Raji (cell line): ENCODE results near the gene FTCD.

ENCODE experiments used
- POLR2A ChIP-seq: IDR thresholded peaks from 2 replicates; pipeline ENCODE4 v1.6.1; 2011; ENCODE audit warnings: low read depth, low read length, control low read depth; ENCODE audit not compliant: insufficient read depth

The FTCD gene

DNA sequence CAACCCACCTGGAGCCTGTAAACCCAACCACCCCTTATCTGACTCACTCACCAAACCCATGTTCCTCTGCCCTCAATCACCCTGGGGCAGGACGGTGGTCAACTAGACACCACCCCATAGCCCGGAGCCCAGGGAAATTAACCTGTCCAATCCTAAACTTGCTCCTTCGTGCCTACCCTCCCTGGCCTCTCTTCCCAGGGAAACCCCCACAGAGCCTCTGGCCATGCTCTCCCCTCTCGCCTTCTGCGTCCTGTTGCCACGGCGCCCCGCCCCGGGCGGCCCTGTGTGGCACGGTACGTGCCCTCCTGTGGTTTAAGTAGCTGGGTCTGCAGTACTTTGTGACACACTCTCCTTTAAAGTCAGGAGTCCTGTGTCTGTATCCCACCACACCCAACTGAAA is 4.0 kb upstream of the FTCD start:
- TF ChIP-seq POLR2A: no peak

DNA sequence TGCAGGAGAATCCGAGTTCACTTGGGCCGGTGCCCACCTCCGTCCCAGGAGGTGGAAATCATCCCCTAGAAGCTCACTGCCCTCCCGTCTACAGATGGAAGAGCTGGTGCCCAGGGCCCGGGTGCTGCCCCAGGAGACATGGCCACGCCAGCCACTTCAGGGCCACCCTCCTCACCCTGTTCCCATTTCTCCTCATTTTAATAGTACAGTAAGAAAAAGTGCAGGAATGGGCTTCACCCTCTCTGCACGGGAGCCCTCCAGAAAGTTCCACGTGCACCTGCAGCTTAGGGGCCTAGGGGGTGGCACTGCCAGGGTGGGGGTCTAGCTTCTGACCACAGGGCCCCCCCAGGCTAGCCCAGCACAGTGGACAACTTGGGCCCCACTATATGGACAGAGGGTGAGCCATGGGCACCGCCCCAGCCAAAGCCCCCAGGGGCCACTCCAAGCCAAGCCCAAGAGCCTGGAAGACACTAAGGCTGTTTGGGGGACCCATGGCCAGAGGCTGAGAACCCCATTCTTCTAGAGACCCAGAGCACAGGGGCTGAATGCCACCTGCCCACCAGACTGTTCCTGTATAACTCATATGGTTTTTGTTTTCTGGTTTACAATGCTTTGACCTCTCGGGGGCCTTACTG is 3.4 kb upstream of the FTCD start:
- TF ChIP-seq POLR2A: no peak

DNA sequence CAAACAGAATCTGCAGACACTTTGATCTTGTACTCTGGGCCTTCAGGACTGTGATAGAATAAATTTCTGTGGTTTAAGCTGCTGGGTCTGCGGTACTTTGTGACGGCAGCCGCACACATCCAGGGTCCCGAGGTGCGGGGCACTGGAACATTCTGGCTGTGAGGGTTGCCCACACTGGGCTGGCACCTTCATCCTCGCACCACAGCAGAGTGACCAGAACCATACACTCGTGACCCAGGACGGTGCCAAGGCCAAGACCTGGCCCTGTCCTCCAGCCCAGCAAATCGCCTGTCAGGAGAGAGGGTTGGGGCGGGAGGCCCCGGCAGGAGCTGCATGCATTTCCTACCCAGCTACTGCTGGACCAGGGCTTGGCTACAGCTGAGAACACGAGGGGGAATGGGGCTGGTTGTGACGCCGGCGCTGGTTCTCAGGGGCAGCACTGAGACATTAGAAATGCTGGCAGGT is 2.6 kb upstream of the FTCD start:
- no peak for TF ChIP-seq POLR2A

DNA sequence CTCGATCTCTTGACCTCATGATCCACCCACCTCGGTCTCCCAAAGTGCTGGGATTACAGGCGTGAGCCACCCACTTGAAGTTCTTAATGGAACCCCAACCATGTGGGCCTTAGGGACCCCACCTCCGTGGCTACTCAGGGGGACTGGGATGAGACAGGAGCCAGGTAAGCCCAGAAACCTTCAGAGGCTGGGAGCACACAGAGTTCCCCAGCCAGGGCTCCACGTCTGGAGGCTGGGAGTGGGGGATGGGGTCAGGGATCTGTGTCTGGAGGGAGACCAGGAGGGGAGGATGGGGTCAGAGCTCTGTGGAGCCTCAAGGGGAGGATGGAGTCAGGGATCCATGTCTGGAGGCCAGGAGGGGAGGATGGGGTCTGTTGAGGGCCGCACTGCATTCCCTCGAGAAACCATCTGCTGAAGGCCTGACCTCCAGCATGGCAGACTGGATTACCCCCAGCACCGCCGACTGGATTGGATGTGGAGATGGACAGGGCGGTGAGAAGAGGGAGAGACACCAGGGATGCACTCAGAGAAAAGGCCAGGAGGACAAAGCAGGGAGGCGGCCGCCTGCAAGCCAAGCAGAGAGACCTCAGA is 2.1 kb upstream of the FTCD start:
- no peak for TF ChIP-seq POLR2A

DNA sequence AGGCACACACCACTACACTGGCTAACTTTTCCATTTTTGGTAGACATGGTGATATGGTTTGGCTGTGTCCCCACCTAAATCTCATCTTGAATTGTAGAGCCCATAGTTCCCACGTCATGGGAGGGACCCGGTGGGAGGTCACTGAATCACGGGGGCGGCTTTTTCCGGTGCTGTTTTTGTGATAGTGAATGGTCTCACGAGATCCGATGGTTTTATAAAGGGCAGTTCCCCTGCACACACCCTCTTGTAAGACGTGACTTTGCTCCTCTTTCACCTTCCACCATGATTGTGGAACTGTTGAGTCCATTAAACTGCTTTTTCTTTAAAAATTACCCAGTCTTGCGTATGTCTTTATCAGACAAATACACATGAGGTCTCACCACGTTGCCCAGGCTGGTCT is 1.3 kb upstream of the FTCD start:
- TF ChIP-seq POLR2A: no peak

DNA sequence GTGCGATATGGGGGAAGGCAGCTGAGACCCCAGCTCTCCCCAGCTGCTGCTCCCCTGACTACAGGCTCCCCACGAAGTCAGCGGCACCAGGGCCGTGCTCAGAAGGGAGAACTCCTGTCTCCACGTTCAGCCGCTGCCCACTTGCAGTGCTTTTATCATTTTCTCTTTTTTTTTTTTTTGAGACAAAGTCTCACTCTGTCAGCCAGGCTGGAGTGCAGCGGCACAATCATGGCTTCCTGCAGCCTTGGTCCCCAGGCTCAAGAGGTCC is 933 bp upstream of the FTCD start:
- TF ChIP-seq POLR2A: no peak

DNA sequence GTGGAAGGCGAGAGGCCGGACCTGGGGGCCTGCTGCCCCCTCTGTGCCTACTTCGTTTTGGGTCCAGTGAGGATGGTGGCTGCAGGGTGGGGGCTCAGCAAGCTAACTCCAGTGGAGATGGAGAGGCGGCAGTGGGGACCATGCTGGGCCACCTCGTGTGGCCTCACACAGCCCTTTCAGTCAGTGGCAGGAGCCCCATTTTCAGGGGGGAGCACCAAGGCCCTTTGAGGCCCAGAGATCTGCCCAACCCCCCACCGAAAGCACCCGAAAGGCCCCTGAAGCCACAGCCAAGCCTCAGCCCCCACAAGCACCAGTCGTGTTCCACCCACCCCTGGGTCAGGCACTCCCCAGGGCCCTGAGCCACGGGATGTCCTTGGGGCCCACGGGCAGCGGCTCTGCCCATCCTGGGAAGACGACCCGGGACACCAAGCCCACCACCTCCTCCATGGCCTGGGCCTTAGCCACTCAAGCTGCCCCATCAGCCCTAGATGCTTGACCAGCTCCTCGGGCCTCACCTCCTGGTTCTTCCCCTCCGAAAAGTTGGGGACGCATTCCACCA is 345 bp downstream of the FTCD start:
- no peak for TF ChIP-seq POLR2A

DNA sequence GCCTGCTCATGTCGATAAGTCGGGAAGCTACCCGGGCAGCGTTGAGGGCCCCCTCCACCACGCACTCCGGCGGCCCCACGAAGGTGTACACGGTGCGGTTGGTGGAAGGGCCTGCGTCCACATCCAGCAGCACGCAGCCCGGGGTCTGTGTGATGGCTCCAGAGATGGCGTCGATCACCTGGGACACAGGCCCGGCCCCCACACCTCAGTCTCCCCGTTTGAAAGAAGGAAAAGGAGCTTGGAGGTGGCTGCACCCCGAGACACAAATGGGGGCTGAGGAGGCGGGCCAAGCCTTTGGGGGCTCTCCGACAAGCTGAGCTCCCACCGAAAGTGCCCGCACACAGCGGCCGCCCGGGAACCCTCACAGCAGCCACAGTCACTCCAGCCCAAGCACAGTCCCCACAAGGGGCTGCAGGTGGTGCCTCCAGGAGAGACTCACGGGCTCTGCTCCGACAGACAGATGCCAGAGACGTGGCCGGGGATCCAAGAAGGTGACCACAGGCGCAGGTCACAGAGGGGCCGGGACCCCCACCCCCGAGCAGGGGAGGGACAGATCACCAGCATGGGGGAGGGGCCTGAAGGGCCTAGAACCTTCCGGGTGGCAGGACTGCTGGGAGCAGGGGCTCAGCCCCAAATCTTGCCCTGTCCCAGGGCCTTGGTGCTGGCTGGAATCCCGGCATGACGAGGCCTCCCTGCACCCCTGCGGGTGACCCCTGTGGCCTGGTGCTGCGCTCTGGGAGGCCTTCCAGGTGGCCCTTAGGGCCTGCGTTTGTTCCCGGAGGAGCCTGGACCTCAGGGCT is 1.0 kb downstream of the FTCD start:
- no peak for TF ChIP-seq POLR2A

DNA sequence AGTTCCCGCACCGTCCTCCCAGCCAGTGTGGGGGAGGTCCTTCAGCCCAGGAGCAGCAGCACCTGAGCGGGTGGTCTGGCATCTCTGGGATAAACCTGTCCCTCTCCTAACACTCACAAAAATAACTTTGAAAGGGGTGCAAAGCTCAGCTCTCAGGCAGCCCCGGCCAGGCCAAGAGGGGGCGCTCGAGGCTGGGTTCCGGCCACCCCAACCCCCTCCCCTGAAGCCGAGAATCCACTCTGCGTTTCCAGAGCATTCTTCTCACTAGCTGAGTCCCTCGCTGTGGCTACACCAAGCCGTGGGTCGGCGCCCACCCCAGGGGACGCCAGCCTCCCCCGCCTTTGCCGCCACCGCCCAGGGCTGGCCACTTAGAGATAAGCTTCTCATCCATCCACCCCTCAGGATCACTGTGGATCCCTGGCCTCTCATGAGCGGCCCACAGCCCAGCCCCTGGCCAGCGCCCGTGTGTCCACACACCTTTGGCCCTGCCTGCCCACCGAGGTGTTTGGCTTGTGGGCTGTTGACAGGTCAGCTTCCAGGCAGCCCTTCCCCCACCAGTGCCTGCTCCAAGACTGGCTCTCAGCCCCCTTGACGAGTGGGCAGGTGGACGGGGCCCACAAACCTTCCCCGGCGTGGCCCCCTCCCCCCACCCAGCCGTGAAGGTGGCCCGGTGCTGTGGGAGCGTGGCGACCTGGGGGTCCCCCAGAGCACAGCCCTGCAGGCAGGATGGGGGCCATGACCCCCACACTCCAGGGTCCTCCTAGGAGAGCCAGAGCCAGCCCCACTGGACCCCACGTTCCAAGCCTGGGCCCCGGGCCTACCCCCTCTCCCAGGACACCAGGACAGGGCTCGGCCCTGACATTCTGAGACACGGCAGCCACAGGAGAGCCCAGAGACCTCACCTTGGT is 1.9 kb downstream of the FTCD start:
- TF ChIP-seq POLR2A: no peak

DNA sequence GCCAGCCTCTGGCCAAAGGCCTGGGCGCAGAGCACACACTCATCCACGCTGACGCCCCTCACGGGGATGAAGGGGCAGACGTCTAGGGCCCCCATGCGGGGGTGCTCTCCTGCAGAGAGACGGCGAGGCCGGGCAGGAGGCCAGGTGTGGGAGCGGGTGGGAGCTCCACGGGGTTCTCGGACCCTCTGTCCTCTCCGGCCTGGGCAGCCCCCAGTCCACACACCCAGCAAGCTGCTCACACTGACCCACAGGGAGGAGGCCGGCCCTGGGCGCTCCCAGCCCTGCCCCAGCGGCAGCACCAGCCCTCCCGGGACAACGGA is 2.5 kb downstream of the FTCD start:
- no peak for TF ChIP-seq POLR2A

DNA sequence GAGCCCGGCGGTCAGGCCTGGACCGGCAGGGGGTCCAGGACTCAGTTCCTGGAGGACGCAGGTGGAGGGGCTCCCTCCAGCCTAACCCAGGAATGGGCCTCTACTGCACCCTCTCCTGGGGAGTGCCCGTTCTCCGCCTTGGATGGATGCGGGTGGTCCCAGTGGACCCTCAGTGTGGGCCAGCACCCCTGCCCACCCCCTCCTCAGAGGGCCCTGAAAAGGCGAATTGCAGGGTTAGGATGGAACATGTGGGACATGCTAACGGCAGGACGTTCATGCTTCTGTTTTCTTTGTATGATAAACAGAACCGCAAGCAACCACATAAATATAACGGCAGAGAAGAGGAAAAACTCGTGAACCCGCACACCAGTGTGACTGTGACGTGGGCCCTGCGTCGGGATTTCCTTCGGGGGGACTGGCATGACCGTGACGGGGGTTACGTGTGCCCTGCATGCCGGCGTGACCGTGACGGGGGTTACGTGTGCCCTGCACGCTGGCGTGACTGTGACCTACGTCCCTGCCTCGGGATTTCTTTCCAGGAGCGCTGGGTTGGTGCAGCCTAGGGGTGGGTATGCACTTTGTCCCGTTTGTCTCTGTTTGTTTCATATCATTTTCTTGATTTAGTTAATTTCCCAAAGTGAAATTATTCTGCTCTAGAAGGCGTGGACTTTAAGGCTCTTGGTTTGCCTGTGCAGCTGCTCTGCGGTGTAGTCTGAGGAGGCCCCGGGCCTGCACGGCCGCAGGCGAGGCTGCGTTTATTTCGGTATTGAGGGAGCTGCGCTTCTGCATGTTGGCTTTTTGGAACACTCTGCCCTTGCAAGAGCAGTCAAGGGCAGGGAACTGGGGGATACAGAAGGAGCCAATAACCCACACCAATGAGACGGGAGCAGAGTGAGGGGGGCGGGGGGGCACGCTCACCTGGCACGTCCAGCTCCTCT is 3.1 kb downstream of the FTCD start:
- TF ChIP-seq POLR2A: no peak

DNA sequence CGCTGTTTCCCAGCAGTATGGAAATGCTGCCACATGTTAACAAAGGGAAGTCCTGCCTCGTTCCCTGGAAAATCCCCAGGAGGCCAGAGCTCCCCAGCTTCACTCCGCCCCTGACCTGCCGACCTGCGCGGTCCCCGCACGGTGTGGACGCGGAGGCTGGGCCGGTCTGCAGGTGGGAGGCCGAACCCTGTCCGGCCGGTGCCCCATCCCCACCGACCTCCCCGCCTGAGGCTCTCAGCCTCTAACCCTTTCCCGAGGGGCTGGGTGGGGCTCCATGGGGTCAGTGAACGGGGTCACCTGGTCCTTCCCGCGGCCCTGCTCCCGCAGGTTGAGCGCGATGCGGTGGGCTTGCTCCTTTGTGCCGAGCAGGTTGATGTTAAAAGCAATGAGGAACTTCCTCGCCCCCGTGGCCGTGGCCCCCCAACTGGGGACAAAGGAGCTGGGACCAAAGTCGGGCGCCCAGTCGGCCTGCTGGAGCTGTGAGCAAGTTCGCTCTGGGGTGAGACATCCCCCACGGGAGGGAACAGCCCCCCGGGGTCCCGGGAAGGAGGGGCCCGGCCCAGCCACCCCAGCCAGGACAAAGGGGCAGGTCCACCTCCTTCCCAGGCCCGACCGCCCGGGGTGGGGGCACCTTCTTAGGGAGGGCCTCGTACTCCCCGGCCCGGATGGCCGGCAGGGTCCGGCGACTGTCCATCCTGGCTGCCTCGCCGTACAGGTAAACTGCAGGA is 4.0 kb downstream of the FTCD start:
- TF ChIP-seq POLR2A: no peak

DNA sequence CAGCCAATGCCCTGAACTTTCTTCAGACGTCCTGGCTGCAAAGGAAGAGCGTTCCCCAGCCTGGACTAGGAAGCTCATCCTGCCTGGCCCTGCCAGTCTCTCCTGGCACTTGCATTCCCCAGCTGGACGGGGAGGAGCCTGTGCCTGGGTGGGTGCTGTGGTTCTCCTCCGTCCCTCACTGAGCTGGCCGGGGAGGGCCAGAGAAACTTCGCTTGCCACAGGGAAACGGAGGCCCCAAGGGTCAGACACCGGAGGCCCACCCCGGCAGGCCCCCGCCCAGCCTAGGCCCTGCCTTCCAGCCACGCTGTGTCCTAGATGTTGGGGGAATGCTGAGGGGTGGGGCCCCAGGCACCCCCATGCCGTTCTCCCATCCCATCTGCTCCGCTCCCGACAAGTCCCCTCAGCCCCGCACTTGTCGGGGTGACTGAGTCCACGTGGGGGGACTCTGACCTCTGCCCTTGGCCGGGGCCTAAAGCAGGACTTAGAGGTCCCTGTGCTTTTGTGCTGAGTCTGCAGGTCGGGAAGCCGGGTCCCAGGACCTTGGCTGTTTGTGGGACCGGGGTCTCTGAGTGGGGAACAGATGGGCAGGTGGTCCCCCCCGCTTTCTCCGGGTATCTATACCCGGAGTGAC is 4.8 kb downstream of the FTCD start:
- no peak for TF ChIP-seq POLR2A
